Measurements from ENCODE around the gene ZNF444.

ZNF444 gene

GRCh38 chr19:56107626-56108351 lies 33.3 kb upstream of the ZNF444 start:
- DNase-seq: no peak

- DNase-seq: no peak
Observed at GRCh38 chr19:56108447-56109195, 32.5 kb upstream of the ZNF444 start.

GRCh38 chr19:56109226-56109625 lies 31.9 kb upstream of the ZNF444 start:
- DNase-seq: no peak

GRCh38 chr19:56110515-56111448 lies 30.3 kb upstream of the ZNF444 start:
- DNase-seq: no peak

- peak; percentile 44 for DNase-seq
Observed at GRCh38 chr19:56111601-56112312, 29.3 kb upstream of the ZNF444 start.

- DNase-seq: no peak
Observed at GRCh38 chr19:56112313-56112709, 28.8 kb upstream of the ZNF444 start.

- no peak for DNase-seq
Observed at GRCh38 chr19:56113074-56113632, 27.9 kb upstream of the ZNF444 start.

- DNase-seq: no peak
Observed at GRCh38 chr19:56114051-56114777, 26.9 kb upstream of the ZNF444 start.

GRCh38 chr19:56114778-56115110 lies 26.3 kb upstream of the ZNF444 start:
- DNase-seq: no peak

GRCh38 chr19:56115490-56115889 lies 25.6 kb upstream of the ZNF444 start:
- no peak for DNase-seq

GRCh38 chr19:56116606-56117005 lies 24.5 kb upstream of the ZNF444 start:
- no peak for DNase-seq

- no peak for DNase-seq
Observed at GRCh38 chr19:56117376-56117884, 23.7 kb upstream of the ZNF444 start.

GRCh38 chr19:56117889-56118288 lies 23.2 kb upstream of the ZNF444 start:
- no peak for DNase-seq

- no peak for DNase-seq
Observed at GRCh38 chr19:56118666-56119581, 22.2 kb upstream of the ZNF444 start.

- DNase-seq: no peak
Observed at GRCh38 chr19:56119582-56119978, 21.5 kb upstream of the ZNF444 start.

GRCh38 chr19:56120002-56120370 lies 21.1 kb upstream of the ZNF444 start:
- DNase-seq: no peak

- DNase-seq: peak; percentile 82
Observed at GRCh38 chr19:56120371-56121179, 20.5 kb upstream of the ZNF444 start.

GRCh38 chr19:56121180-56122167 lies 19.6 kb upstream of the ZNF444 start, which contains the start of gene ZNF787:
ZNF787 (minus strand) TSS chr19:56121295; CDS start chr19:56103217, 18,078 bp downstream.
- DNase-seq: peak; percentile 98
